ENCODE data around the gene ACCSL.

Gene ACCSL

DNA sequence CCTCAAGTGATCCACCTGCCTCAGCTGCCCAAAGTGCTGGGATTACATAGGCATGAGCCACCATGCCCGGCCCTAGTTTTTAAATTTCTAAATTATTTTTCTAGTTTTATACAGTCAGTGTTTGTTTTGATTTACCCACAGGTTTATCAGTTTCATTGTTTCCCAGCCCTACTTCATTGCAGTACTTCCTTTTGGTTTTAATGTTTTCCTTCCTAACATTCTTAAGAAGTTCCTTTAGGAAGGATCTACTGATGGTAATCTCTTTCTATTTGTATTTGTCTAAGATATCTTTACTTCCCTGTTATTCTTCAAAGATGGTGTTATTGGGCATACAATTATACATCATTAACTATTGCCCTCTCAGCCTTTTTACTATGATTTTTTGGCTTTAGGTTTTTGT is 42.8 kb downstream of the ACCSL start:
- DNase-seq (ENCODE audit: low read depth, low spot score), result no peak
- no peak overlapping the region for H3K27ac ChIP-seq

- peak; percentile 18 for DNase-seq (ENCODE audit: low read depth, low spot score)
- no peak overlapping the region for H3K27ac ChIP-seq
Measured at GRCh38 chr11:44094260-44094868, 46.6 kb downstream of the ACCSL start.

- DNase-seq (ENCODE audit: low read depth, low spot score), result peak; percentile 12
- peak within 1 kb of the TSS; percentile 86 for H3K27ac ChIP-seq
Measured at GRCh38 chr11:44095506-44096359, 48.0 kb downstream of the ACCSL start, which contains the start of gene EXT2. TSS of gene EXT2 (plus strand) at chr11:44095678. CDS start at chr11:44107713, 12,035 bp downstream.

DNA sequence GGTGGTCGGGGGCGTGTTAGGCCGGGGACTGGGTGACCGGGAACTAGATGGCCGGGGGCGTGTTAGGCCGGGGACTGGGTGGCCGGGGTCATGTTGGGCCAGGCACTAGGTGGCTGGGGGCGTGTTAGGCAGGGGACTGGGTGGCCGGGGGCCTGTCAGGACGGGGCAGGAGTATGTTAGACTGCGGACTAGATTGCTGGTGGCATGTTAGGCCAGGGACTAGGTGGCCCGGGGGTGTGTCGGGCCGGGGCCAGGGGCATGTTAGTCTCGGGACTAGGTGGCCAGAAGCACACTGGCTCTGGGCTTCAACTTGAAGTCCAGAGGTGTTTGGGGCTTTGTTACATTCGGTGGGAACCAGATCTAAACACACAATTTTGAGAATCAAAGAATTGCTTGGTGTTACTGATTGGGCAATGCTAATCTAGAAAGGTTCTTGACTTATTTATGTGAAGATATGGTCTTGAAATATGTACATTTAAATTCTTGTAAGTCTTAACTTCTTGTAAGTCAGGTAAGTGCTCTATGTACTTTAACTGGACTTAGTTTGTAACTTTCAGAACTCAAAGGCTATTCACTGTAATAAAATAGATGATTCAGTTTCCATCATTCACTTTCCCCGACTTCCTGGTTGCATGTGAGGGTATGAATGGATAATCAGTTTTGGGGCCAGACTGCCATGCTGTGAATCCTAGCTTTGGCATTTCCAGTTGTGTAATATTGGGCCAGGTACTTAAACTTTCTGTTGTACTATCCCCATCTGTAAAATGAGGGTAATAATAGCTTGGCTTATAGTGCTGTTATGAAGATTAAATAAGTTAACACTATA is 48.8 kb downstream of the ACCSL start:
- H3K27ac ChIP-seq, result peak overlapping the region; percentile 86
- peak; percentile 76 for DNase-seq (ENCODE audit: low read depth, low spot score)

DNA sequence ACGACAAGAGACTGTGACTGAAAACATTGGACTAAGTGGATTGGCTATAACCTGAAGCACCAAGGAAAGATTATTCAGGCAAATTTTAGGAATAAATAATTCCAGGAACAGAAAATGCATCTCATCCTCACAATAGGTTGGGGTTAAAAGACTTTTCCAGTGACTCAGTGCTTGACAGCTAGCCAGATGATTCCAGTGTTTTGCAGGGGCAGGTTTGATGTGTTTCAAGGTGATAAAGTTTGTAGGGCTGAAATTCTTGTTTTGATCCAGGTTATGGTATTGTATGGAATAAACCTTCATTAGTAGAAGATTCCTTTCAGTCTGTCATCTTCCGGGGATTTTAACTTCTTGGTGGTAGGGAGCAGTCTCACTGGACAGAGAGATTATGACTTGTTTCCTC is 50.0 kb downstream of the ACCSL start:
- H3K27ac ChIP-seq, result peak overlapping the region; percentile 86
- no peak for DNase-seq (ENCODE audit: low read depth, low spot score)

DNA sequence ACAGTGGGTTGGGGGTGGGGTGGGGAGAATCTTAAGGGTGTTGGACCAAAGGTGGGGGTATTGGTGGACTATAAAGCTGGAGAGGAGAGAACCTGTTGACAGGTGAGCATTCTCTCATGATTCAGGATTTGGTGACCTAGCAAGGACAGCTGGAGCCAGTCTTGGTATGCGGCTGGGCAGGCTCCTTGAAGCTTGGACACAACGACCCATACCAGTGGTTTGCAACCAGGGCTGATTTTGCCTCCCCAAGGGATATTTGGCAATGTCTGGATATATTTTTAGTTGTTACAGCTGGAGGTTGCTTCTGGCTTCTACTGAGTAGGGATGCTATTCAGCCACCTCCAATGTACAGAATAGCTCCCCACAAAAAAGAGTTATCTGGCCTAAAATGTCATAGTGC is 53.3 kb downstream of the ACCSL start:
- DNase-seq (ENCODE audit: low read depth, low spot score), result no peak
- H3K27ac ChIP-seq, result no peak overlapping the region

- H3K27ac ChIP-seq, result no peak overlapping the region
- DNase-seq (ENCODE audit: low read depth, low spot score), result no peak
Measured at GRCh38 chr11:44104481-44105294, 56.9 kb downstream of the ACCSL start.

DNA sequence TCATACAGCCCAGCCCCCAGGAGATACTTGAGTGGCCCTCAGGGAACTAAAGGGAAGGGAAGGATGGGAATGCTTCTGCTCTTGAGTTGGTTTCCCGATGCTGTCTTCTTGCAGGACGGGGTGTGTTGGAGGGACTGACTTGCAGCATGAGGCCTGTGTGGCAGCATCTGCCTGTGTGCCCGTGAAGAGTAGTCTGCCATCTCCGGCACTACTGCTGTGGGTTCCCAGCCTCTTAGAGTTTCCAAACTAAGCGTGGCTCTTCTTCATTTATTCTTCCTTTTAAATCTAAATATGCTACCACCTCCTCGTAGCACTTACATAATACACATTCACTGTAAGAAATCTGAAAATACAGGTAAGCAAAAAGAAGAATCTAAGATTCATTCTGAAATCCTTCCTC is 60.5 kb downstream of the ACCSL start:
- no peak overlapping the region for H3K27ac ChIP-seq
- no peak for DNase-seq (ENCODE audit: low read depth, low spot score)

Data from epithelial cell of prostate (primary cell).